ENCODE results near the gene TFG.

- TF ChIP-seq EZH2phosphoT487 (IDR thresholded peaks at IDR 0.05; ENCODE audit: low read length) (no peak), CTCF (IDR thresholded peaks at IDR 0.05; ENCODE audit: low read length) (no peak)
These were observed 10.6 kb upstream of the TFG start for GRCh38 chr3:100698736-100699135.

Data from MM.1S (cell line).